ENCODE measurements around the gene CDH4.

CDH4 gene

DNA sequence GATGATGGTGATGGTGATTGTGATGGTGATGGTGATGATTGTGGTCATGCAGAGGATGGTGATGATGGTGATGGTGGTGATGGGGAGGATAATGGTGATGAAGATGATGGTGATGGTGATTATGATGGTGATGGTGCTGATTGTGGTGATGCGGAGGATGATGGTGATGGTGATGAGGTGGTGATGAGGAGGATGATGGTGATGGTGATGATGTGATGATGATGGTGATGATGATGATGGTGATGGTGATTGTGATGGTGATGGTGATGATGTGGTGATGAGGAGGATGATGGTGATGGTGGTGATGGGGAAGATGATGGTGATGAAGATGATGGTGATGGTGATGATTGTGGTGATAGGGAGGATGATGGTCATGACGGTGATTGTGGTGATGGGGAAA, 333.7 kb downstream of the CDH4 start:
- Histone ChIP-seq H3K27me3 (ENCODE audit: insufficient read depth, low read length, poor library complexity) (no peaks in the 10 kb centered on the region), H4K20me1 (ENCODE audit: insufficient read depth, low read length) (no peaks in the 10 kb centered on the region; the same call in 1 of the 2 replicates)

DNA sequence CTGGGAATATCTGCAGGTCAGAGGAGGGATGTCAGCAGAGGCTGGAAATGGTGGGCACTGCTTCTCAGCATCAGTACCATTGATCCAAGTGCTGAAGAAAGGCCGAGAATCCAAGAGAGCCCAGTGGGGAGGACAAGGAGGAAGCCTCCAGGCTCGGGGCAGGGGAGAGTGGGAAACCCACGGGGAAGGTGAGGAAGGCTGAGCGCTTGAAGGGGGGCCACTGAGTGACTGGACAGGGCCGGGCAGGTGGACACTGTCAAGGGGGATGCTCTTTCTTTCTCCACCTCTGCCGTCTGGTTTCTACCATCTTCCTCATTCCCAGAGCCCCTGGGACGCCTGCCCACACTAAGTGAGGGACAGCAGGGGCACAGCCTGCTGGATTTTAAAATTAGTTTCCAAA, 335.0 kb downstream of the CDH4 start:
- DNase-seq (no peak), ATAC-seq (ENCODE audit: insufficient read depth, low read depth) (no peak)
- H2AFZ ChIP-seq (ENCODE audit: low read depth, low read length) = no peak overlapping the region
- no peaks in the 10 kb centered on the region for H3K79me2 ChIP-seq (ENCODE audit: insufficient read depth, low read length)
- no peaks in the 10 kb centered on the region for H3K4me1 ChIP-seq (ENCODE audit: insufficient read depth, low read length)
- no peaks in the 10 kb centered on the region for H4K20me1 ChIP-seq (ENCODE audit: insufficient read depth, low read length)
- H3K9me3 ChIP-seq (ENCODE audit: insufficient read depth, low read length, severe bottlenecking) = no peaks in the 10 kb centered on the region
- no peak for TF ChIP-seq EZH2 (IDR thresholded peaks at IDR 0.05; ENCODE audit: borderline replicate concordance, low read depth, low read length, severe bottlenecking)
- TF ChIP-seq, protein P1, sequence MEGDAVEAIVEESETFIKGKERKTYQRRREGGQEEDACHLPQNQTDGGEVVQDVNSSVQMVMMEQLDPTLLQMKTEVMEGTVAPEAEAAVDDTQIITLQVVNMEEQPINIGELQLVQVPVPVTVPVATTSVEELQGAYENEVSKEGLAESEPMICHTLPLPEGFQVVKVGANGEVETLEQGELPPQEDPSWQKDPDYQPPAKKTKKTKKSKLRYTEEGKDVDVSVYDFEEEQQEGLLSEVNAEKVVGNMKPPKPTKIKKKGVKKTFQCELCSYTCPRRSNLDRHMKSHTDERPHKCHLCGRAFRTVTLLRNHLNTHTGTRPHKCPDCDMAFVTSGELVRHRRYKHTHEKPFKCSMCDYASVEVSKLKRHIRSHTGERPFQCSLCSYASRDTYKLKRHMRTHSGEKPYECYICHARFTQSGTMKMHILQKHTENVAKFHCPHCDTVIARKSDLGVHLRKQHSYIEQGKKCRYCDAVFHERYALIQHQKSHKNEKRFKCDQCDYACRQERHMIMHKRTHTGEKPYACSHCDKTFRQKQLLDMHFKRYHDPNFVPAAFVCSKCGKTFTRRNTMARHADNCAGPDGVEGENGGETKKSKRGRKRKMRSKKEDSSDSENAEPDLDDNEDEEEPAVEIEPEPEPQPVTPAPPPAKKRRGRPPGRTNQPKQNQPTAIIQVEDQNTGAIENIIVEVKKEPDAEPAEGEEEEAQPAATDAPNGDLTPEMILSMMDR (IDR thresholded peaks at IDR 0.05; ENCODE audit: borderline replicate concordance, extremely low read depth, low read length, poor library complexity, severe bottlenecking) = no peak
- H3K27ac ChIP-seq (ENCODE audit: low read length) = no peak overlapping the region
- no peaks in the 10 kb centered on the region for H3K27me3 ChIP-seq (ENCODE audit: insufficient read depth, low read length, poor library complexity)
- no peak overlapping the region for H3K4me2 ChIP-seq (ENCODE audit: insufficient read depth, low read length)
- no peaks in the 10 kb centered on the region for H3K36me3 ChIP-seq (ENCODE audit: insufficient read depth, low read length)
- H3K9ac ChIP-seq (ENCODE audit: low read depth, low read length) = no peak overlapping the region
- no peak overlapping the region for H3K4me3 ChIP-seq (ENCODE audit: low read depth in 1 of 2, low read length in 2 of 2)

More for the DNA sequence above, 333.7 kb downstream of the CDH4 start:
- no peak overlapping the region for H3K27ac ChIP-seq (ENCODE audit: low read length)
- ATAC-seq (ENCODE audit: insufficient read depth, low read depth) (no peak), DNase-seq (no peak)
- H3K79me2 ChIP-seq (ENCODE audit: insufficient read depth, low read length) = no peaks in the 10 kb centered on the region
- H3K9ac ChIP-seq (ENCODE audit: low read depth, low read length) = no peak overlapping the region
- no peaks in the 10 kb centered on the region for H3K9me3 ChIP-seq (ENCODE audit: insufficient read depth, low read length, severe bottlenecking)
- H3K36me3 ChIP-seq (ENCODE audit: insufficient read depth, low read length) = no peaks in the 10 kb centered on the region
- H3K4me3 ChIP-seq (ENCODE audit: low read depth in 1 of 2, low read length in 2 of 2) = no peak overlapping the region
- TF ChIP-seq EZH2 (IDR thresholded peaks at IDR 0.05; ENCODE audit: borderline replicate concordance, low read depth, low read length, severe bottlenecking) = no peak
- TF ChIP-seq, protein P1 (IDR thresholded peaks at IDR 0.05; ENCODE audit: borderline replicate concordance, extremely low read depth, low read length, poor library complexity, severe bottlenecking) = no peak
- H3K4me2 ChIP-seq (ENCODE audit: insufficient read depth, low read length) = no peak overlapping the region
- no peaks in the 10 kb centered on the region for H3K4me1 ChIP-seq (ENCODE audit: insufficient read depth, low read length)
- no peak overlapping the region for H2AFZ ChIP-seq (ENCODE audit: low read depth, low read length)

DNA sequence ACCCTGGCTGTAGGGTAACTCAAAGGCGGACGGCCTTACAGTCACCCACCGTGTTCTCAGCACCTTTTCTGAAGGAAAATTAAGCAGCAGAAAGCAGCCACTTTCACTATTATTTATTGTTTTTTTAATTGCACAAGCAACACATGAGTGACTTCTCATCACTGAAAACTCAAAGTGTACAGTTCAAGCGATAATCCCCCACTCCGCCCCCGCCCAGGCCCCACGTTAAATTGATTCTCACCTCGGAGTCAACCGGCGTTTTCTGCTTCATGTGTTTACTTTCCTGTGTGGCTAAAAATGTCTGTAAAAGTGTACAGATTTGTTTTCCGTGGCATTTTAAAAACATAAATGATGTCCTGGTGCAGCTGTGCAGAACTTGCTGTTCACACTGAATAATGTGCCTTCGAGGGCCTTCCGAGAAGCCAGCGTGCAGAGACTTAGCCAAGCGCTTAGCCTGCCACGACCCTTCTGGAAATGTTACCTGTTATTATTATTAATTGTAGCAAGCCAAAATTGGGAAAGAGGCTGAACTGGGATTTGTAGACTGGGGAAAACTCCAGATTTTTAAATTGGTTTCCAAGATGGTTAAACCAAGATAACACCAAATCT, 335.7 kb downstream of the CDH4 start:
- DNase-seq = no peak
- Histone ChIP-seq H3K79me2 (ENCODE audit: insufficient read depth, low read length) (no peaks in the 10 kb centered on the region), H3K27ac (ENCODE audit: low read length) (no peak overlapping the region)

More for the DNA sequence above, 335.7 kb downstream of the CDH4 start:
- Histone ChIP-seq H3K27me3 (ENCODE audit: insufficient read depth, low read length, poor library complexity) (no peaks in the 10 kb centered on the region), H3K9me3 (ENCODE audit: insufficient read depth, low read length, severe bottlenecking) (peaks cover 4% of the 10 kb centered on the region), H3K4me2 (ENCODE audit: insufficient read depth, low read length) (no peak overlapping the region), H2AFZ (ENCODE audit: low read depth, low read length) (no peak overlapping the region), H4K20me1 (ENCODE audit: insufficient read depth, low read length) (no peaks in the 10 kb centered on the region), H3K9ac (ENCODE audit: low read depth, low read length) (no peak overlapping the region), H3K36me3 (ENCODE audit: insufficient read depth, low read length) (no peaks in the 10 kb centered on the region), H3K4me1 (ENCODE audit: insufficient read depth, low read length) (no peaks in the 10 kb centered on the region), H3K4me3 (ENCODE audit: low read depth in 1 of 2, low read length in 2 of 2) (no peak overlapping the region)
- no peak for ATAC-seq (ENCODE audit: insufficient read depth, low read depth)
- TF ChIP-seq, protein P1 (IDR thresholded peaks at IDR 0.05; ENCODE audit: borderline replicate concordance, extremely low read depth, low read length, poor library complexity, severe bottlenecking) = no peak
- no peak for TF ChIP-seq EZH2 (IDR thresholded peaks at IDR 0.05; ENCODE audit: borderline replicate concordance, low read depth, low read length, severe bottlenecking)
